Activated naive CD8-positive, alpha-beta T cell treated with anti-CD3 and anti-CD28 coated beads, Interleukin-2, amount 50 U/mL, for 24 hours (primary cell): ENCODE measurements around the gene CAV1.

ENCODE experiments used
- ATAC-seq: fragments of 150-1000 bp; cut with Tn5 transposase; one replicate; pipeline ENCODE4 v1.10.0; 2021
- DNase-seq: peaks from one replicate; pipeline ENCODE4 v3.0.0; 2021
- H3K27ac Mint-ChIP-seq: one replicate; pipeline ENCODE4 v1.8.0; 2021; ENCODE audit warnings: mild to moderate bottlenecking, mixed read lengths
- H3K27me3 Mint-ChIP-seq: one replicate; pipeline ENCODE4 v1.8.0; 2021; ENCODE audit warnings: mixed read lengths
- H3K36me3 Mint-ChIP-seq: one replicate; pipeline ENCODE4 v1.8.0; 2021; ENCODE audit warnings: low read depth, mixed read lengths
- H3K4me1 Mint-ChIP-seq: one replicate; pipeline ENCODE4 v1.8.0; 2021; ENCODE audit warnings: mixed read lengths
- H3K4me3 Mint-ChIP-seq: one replicate; pipeline ENCODE4 v1.8.0; 2021; ENCODE audit warnings: mild to moderate bottlenecking, moderate library complexity, mixed read lengths
- H3K9me3 Mint-ChIP-seq: one replicate; pipeline ENCODE4 v1.8.0; 2021; ENCODE audit warnings: mixed read lengths

The CAV1 gene

DNA sequence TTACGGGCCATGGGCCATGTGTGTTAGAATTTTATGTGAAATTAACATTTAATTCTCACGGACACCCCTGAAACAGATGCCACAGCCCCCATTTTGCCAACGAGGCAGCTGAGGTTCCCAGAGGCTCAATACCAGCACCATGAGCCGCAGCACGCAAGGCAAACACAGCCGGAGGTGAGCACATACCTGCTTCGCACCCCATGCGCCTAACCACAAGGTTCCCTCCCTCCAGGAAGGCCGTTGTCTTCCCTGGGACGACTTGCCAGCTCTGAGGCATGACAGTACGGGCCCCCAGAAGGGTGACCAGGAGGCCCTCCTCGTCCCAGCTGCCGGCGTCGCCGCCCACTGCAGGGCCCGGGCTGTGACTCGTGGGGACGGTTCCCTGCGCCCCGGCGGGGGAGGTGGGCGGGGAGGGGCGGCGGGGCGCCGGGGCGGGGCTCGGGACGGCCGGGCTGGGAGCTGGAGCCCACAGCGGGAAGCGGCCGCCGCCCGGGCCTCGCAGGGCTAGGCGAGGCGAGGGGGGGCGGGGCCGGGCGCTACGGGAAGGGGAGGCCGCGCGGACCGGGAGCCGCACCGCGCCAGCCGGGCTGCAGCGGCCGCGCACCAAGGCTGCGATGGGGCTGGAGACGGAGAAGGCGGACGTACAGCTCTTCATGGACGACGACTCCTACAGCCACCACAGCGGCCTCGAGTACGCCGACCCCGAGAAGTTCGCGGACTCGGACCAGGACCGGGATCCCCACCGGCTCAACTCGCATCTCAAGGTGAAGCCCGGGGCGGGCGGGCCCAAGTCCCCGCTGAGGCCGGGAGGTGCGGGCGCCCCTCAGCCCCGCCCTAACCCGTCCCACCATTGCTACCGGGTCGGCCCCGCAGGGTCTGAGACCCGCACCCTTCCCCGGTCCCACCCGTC, 25.4 kb upstream of the CAV1 start, which contains the start of gene CAV2:
CAV2 (plus strand) TSS at position 571 of the 910 bp plus-strand sequence; CDS start at position 615, 44 bp downstream.
- Mint-ChIP-seq H3K9me3 (peaks cover 6% of the 10 kb centered on the region), H3K4me1 (peaks cover 16% of the 10 kb centered on the region), H3K27ac (peak within 1 kb of the TSS; percentile 30), H3K36me3 (no peaks in the 10 kb centered on the region), H3K27me3 (peaks cover 54% of the 10 kb centered on the region), H3K4me3 (peak within 1 kb of the TSS; percentile 67)
- DNase-seq: peak; percentile 17
- ATAC-seq: peak; percentile 35

DNA sequence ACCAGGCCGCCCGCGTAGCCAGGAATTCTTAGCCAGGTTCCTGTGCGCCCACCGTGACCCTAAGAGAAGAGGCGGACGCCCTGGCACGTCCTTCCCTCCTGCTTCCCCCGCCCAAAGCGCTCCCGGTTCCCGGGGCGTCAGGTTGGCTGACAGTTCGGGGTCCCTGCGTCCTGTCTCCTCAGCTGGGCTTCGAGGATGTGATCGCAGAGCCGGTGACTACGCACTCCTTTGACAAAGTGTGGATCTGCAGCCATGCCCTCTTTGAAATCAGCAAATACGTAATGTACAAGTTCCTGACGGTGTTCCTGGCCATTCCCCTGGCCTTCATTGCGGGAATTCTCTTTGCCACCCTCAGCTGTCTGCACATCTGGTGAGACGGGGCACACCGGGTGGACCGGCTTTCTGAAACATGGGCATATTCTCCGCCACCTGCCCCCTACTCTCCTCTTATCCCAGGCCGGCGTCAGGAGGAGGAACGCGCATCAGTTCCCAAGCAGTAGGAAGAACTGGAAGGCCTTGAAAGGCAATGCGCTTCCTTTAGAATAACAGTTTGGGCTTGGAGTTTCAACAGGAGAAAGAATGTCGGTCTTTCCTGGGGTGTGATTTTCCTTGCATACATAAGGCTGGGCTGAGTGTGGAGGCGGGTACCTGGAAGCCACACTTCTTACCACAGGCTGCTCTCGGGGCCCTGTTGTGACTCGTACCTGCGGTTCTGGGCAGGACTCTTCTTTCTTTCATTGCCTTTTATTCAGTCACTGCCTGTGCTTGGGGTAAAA, 24.6 kb upstream of the CAV1 start:
- Mint-ChIP-seq H3K4me1 (peaks cover 16% of the 10 kb centered on the region), H3K27ac (peak overlapping the region; percentile 30), H3K27me3 (peaks cover 58% of the 10 kb centered on the region), H3K36me3 (no peaks in the 10 kb centered on the region), H3K4me3 (peak overlapping the region; percentile 67), H3K9me3 (peaks cover 6% of the 10 kb centered on the region)
- DNase-seq (peak; percentile 46), ATAC-seq (peak; percentile 95)

DNA sequence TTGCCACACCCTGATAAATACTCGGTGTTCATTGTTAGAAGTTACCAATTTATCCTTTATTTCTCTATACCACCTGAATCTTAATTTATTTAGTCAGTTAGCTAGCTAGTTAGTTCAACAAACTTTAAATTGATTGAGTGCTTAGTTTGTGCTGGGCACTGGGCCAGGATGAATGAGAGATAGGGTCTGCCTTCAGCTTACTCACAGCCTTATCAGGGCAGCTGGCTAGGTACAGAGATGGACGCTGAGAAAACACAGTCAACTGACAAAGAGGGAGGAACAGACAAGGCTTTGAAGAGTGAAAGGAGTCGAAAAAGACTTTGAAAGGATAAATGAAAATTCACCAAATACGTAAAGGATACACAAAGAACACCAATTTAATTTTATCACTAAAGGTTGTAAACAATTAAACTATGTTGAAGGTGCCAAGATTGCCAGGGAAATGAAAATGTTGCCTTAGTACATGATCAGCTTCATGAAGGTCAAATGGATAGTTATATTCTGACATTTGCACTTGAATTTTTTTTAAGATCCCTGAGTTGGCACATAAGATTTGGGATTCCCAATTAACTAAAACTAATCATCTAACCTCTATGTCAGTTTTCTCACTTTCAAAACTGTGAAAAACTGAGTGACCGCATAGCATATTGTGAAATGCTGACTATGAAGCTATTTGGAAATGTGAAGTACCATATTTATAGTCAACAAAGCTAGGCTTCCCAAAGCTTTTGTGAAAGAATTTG, 23.2 kb upstream of the CAV1 start:
- Mint-ChIP-seq H3K36me3 (no peaks in the 10 kb centered on the region), H3K4me3 (no peak overlapping the region), H3K9me3 (peaks cover 6% of the 10 kb centered on the region), H3K27me3 (peaks cover 62% of the 10 kb centered on the region), H3K27ac (no peak overlapping the region), H3K4me1 (peaks cover 16% of the 10 kb centered on the region)
- ATAC-seq: no peak
- no peak for DNase-seq

DNA sequence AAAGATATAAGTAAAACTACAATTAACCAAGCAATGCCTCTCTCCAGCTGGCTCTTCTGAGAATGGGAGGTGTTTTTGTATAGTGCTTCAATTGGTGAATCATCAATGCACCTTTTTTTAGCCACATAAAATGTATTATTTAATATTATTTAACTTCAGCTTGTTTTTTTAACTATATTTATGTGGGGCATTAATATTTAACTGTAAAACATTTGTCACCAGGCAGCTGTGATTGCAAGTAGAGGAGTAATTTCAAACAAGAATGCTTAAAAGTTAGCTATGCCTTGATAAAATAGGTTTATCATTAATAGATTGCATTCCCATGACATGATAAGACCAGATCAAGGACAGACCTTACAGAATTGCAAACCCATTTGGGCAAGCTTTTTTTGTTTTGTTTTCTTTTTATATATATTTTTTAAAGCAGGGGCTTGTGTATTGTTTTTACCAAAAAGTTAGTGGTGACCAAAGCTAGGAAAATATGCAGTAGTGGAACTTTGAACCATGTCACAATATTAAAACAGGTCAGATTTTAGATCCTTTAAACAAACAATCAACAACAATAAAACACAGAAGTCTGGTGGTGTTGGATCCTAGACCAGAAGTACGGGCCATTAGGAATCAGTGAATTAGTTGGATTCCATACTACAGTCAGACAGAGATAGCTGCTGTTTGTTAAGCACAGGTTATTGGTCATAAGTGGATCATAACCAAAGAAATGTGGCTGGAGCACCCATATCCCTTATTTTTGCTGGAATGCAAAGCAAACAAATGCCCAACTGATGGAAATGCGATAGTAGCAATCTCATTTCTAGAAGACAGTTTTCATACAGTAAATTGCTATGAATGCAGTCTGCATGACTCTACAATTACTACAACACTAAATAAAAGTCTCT, 22.4 kb upstream of the CAV1 start:
- no peak overlapping the region for H3K27ac Mint-ChIP-seq
- H3K4me3 Mint-ChIP-seq: no peak overlapping the region
- H3K9me3 Mint-ChIP-seq: no peaks in the 10 kb centered on the region
- no peak for ATAC-seq
- H3K36me3 Mint-ChIP-seq: no peaks in the 10 kb centered on the region
- peaks cover 54% of the 10 kb centered on the region for H3K27me3 Mint-ChIP-seq
- no peak for DNase-seq
- peaks cover 16% of the 10 kb centered on the region for H3K4me1 Mint-ChIP-seq

DNA sequence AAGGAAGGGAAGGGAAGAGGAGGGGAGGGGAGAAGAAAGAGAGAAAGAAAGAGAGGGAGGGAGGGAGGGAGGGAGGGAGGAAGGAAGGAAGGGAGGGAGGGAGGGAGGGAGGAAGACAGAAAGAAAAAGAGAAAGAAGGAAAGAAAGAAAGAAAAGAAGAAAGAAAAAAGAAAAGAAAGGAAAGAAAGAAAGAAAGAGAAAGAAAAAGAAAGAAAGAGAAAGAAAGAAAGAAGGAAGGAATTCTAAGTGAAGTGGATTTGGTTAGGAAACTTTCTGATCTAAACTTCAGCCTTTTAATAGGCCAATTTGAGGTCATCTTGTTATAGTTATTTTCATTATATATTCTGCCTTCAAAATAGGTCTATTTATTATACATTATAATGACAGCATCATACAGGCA, 21.0 kb upstream of the CAV1 start:
- H3K27ac Mint-ChIP-seq: no peak overlapping the region
- H3K9me3 Mint-ChIP-seq: no peaks in the 10 kb centered on the region
- peaks cover 43% of the 10 kb centered on the region for H3K27me3 Mint-ChIP-seq

DNA sequence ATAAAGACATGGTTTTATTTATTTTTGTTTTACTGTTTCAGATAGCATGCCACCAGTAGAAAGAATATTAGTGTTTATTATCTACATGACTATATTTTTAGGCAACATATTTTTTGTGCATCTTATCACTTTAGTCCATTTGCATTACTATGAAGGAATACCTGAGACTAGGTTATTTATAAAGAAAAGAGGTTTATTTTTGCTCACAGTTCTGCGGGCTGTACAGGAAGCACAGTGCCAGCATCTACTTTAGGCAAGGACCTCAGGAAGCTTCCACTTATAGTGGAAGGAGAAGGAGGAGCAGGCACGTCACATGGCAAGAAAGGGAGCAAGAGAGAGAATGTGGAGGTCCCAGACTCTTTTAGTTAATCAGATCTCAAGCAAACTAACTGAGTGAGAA, 19.6 kb upstream of the CAV1 start:
- peaks cover 10% of the 10 kb centered on the region for H3K4me1 Mint-ChIP-seq
- no peaks in the 10 kb centered on the region for H3K9me3 Mint-ChIP-seq
- DNase-seq: no peak
- no peak overlapping the region for H3K27ac Mint-ChIP-seq
- no peaks in the 10 kb centered on the region for H3K36me3 Mint-ChIP-seq
- no peak for ATAC-seq
- no peak overlapping the region for H3K4me3 Mint-ChIP-seq
- peaks cover 38% of the 10 kb centered on the region for H3K27me3 Mint-ChIP-seq

More for the DNA sequence above, 21.0 kb upstream of the CAV1 start:
- no peak for DNase-seq
- Mint-ChIP-seq H3K4me1 (peaks cover 16% of the 10 kb centered on the region), H3K4me3 (no peak overlapping the region), H3K36me3 (no peaks in the 10 kb centered on the region)
- ATAC-seq: no peak

DNA sequence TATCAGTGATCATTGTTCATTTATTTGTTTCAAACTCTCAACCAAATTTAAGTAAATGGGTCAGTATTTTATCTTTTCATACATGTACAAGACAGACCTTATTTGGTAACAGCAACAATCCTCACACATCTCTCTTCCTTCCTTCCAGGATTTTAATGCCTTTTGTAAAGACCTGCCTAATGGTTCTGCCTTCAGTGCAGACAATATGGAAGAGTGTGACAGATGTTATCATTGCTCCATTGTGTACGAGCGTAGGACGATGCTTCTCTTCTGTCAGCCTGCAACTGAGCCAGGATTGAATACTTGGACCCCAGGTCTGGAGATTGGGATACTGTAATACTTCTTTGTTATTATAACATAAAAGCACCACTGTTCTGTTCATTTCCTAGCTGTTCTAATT, 19.0 kb upstream of the CAV1 start:
- no peak for DNase-seq
- H3K36me3 Mint-ChIP-seq: no peaks in the 10 kb centered on the region
- H3K27ac Mint-ChIP-seq: no peak overlapping the region
- H3K9me3 Mint-ChIP-seq: no peaks in the 10 kb centered on the region
- H3K27me3 Mint-ChIP-seq: peaks cover 32% of the 10 kb centered on the region
- no peak overlapping the region for H3K4me3 Mint-ChIP-seq
- H3K4me1 Mint-ChIP-seq: peaks cover 5% of the 10 kb centered on the region
- no peak for ATAC-seq

DNA sequence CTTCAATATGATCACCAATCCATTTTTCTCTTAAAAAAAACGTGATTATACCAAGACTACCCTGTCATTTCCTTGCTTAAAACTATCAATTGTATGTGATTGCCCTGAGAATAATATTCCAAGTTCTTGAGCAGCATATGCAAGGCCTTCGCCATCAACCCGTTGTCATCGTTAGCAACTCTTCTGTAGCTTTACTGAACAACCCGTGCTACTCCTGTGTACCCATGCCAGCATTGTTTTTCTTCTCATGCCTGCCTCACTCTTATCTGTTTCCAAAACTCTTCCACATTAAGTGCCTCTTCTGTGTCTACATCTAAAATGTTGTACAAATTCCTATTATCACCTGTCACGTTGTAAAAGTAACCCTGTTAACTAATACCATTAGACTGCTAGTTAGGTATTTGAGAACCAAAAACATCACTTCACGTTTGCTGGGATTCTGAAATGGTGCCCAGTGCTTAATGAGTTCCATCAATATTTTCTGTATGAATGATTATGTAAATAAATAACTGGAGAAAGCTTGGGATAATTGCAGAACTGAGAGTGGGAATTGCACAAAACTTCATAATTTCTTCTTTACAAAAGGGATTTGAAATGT, 14.8 kb upstream of the CAV1 start:
- Mint-ChIP-seq H3K9me3 (no peaks in the 10 kb centered on the region), H3K4me3 (no peak overlapping the region), H3K27ac (no peak overlapping the region), H3K27me3 (peaks cover 29% of the 10 kb centered on the region), H3K36me3 (no peaks in the 10 kb centered on the region), H3K4me1 (peaks cover 17% of the 10 kb centered on the region)
- ATAC-seq: no peak
- no peak for DNase-seq

DNA sequence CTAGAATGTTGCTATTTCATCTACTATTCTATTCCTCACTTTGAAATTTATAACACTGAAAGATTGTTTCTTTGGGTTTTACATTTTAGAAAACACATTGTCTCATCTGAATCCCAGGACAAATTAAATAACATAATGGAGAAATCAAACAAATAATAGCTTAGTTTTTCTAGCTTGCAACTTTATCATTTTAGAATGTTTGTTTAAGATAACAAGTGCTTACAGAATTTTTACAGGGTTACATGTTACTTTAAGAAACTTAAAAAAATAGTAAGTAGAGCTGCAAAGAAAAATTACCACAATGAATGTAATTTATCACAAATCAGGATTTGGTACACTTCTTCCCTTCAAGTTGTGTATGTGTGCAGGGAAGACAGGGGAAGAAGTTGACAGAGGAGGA, 14.0 kb upstream of the CAV1 start:
- Mint-ChIP-seq H3K9me3 (no peaks in the 10 kb centered on the region), H3K36me3 (no peaks in the 10 kb centered on the region), H3K27me3 (peaks cover 29% of the 10 kb centered on the region), H3K4me1 (peaks cover 17% of the 10 kb centered on the region), H3K27ac (no peak overlapping the region), H3K4me3 (no peak overlapping the region)
- no peak for DNase-seq
- no peak for ATAC-seq

DNA sequence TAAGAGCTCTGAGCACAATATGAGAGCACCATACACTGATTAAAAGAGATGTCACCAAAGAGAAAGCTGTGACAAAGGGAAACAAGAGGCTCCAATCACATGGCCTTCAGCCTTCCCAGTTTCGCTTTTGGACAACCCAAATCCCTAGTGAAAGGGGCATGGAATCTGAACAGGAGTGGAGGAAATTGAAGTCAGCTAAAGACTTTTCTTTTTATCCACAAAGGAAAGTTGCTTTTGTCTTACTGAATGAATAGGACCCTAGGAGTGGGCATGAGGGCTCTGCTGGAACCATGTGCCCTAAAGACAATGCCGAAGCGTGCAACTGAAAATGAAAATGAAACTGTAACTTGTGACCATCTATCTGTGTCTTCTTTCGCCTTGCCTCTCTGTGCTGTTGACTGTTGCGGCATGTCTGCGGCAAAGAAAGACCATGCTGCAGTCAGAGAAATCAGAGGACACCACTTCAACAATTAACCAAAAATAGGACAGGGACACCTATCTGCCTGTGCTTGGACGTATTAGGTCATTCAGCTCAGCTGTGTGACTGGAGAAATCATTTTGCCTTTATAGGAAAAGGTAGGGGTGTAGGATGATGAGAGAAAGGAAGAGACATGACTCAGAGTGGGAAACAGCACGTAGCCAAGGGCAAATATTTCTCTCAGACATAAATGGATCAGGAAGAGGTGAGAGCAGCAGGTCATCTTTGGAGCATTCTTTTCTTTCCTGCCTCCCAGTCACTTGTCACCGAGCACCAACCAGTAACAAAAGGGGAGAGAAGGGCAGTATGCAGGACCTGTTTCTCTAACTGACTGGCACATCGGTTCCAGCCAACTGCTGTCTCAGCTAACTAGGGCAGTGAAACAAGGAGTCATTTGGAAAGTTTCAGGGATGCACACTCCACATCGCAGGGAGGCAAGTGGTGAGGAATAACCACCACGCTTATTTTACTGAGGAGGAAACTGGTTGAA, 13.0 kb upstream of the CAV1 start:
- Mint-ChIP-seq H3K36me3 (no peaks in the 10 kb centered on the region), H3K9me3 (no peaks in the 10 kb centered on the region), H3K4me3 (peak overlapping the region; percentile 77), H3K4me1 (peaks cover 17% of the 10 kb centered on the region), H3K27ac (peak overlapping the region; percentile 70), H3K27me3 (peaks cover 29% of the 10 kb centered on the region)
- DNase-seq (peak; percentile 4), ATAC-seq (peak; percentile 89)

DNA sequence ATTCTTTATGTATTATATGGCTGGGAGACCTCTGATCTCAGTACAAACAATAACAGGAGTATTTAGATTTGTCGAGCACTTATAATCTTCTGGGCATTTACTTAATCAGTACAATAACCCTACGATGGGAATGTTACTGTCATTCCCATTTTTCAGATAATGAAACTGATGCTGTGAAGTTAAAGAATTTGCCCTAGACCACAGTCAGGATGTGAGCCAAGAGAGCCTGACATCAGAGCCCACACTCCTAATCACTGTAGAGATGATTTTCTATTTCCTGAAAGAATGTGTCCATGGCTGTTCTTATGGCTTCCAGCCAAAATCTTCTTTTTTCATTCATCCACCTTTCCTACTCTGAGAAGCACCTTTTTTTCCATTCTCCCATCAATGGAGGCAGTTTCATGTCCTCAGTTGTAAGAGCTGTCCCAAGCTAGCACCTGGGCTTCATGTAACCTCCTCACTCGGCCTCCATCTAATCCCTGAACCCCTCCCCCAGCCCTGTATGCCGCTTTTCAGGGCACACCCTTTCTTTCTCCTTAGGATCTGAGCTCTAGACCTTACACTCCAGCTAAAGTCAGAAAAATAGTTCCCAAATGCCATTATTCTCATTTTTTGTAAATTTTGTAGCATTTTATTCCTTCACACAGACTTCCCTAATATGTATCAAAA, 12.2 kb upstream of the CAV1 start:
- no peak for DNase-seq
- Mint-ChIP-seq H3K36me3 (no peaks in the 10 kb centered on the region), H3K27ac (no peak overlapping the region), H3K4me1 (peaks cover 17% of the 10 kb centered on the region), H3K27me3 (peaks cover 32% of the 10 kb centered on the region), H3K9me3 (no peaks in the 10 kb centered on the region), H3K4me3 (peak overlapping the region; percentile 77)
- no peak for ATAC-seq

DNA sequence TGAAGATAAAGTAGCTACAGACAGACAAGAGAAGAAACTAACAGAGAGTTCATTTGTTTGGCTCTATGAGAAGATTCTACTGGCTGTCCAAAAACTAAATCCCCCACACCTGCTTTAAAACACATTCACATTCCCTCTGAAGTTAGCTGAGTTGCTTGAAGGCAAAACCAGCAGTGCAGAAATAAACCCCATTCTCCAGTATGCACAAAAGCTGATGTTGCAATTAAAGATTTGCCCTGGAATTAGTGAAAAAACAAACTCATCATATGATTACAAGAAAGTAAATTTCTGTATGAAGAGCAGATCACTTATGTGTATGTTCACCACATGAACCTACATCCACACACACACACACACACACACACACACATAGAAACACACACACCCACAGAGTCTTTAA, 9.3 kb upstream of the CAV1 start:
- H3K27me3 Mint-ChIP-seq: peaks cover 37% of the 10 kb centered on the region
- no peak overlapping the region for H3K4me3 Mint-ChIP-seq
- H3K9me3 Mint-ChIP-seq: no peaks in the 10 kb centered on the region

More for the DNA sequence above, 9.3 kb upstream of the CAV1 start:
- DNase-seq (no peak), ATAC-seq (no peak)
- no peak overlapping the region for H3K27ac Mint-ChIP-seq
- H3K4me1 Mint-ChIP-seq: peaks cover 17% of the 10 kb centered on the region
- no peaks in the 10 kb centered on the region for H3K36me3 Mint-ChIP-seq
